Ureter (tissue), 1 donor: Measurements from ENCODE around the gene POC1A. TPM values are rescaled to one million over a fixed set of nuclear protein-coding genes. Genes with fewer than 3 reads are reported as not detected.
A peak's percentile ranks its signal among the peaks of the same experiment; 100 is the strongest.

Source experiments
- DNase-seq: peaks from one replicate; pipeline ENCODE4 v3.0.0-alpha.2; 2020; ENCODE audit warnings: low spot score
- total RNA-seq: library from RNA; stranded (reverse); gene quantifications from one replicate; pipeline ENCODE4 v1.2.4, GENCODE V29; 2023
- donor health status: DM: yes; HTN: yes; CAD: no.

Gene POC1A
- 3.6 TPM for total RNA-seq

GRCh38 chr3:52154135-52155094 is at the start of gene POC1A:
POC1A (minus strand) TSS chr3:52154423; CDS start chr3:52154372, 51 bp downstream.
- peak; percentile 97 for DNase-seq

DNA sequence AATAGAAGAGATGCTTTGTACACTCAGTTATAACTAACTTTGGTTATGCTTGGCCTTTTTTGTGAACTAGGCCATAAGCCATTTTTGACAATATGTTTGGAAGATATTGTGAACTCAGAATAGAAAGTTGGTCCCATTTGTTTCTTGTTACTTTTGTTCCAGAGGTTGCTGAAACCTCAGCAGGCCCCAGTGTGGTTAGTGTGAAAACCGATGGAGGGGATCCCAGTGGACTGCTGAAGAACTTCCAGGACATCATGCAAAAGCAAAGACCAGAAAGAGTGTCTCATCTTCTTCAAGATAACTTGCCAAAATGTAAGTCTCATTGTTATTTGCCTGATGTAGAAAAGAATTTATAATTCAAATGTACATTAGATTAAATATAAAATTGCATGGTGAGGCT is 49.5 kb upstream of the POC1A start:
- no peak for DNase-seq

GRCh38 chr3:52202384-52203077 is 48.3 kb upstream of the POC1A start:
- DNase-seq = no peak

DNA sequence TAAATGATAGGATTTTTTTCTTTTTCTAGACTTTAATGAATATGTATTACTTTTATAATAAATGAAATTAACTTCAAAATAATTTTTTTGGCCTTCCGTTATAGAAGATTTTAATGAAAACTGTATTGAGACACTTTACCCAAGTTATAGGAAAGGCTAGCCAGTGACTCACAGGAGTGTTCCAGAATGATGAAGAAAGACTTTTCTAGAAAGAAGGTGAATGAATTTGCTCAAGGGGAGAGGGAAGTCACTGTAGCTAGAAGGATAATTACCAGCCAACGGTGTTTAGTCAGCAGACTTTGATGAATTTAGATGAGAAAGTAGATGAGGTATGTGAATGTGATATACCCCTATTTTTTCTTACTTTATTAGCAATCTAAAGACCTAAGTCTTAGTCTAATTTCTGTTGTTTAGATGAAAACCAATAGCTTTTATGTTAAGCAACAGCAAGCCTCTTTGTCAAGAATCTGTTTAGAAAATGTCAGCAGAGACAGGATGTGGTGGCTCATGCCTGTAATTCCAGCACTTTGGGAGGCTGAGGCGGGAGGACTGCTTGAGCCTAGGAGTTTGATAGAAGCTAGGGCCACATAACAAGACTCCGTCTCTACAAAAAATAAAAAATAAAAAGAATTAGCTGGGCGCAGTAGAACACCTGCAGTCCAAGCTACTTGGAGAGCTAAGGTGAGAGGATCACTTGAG is 46.9 kb upstream of the POC1A start:
- no peak for DNase-seq

DNA sequence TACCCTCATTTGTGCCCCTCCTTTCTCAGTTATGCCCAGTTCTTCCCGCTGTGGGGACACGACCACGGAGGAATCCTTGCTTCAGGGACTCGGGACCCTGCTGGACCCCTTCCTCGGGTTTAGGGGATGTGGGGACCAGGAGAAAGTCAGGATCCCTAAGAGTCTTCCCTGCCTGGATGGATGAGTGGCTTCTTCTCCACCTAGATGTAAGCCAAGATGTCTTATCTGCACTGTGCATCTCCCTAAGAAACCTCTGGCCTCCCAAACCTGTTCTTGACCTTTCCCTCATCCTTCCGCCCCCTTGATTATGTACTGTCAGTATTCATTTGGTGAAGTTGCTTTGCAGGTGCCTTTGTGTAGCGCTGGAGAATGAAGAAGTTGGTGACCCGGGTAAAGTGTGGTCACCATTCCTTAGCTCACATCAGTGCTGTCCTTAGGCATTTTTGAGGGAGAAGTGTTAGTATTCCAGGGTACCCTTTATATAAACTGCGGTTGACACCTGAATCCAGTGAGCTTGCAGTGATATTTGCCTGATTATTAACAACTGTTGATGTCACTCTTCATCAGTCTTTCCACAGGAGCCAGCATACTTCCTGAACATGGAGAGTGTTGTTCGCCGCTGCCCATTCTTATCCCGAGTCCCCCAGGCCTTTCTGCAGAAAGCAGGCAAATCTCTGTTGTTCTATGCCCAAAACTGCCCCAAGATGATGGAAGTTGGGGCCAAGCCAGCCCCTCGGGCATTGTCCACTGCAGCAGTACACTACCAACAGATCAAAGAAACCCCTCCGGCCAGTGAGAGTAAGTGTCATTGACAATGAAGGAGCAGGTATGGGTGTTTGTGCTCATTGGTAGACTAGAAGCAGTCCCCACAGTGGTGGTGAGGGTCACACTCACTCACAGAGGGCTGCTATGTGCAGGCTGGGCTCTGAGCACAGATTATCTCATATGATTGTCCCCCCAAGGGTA is 44.7 kb upstream of the POC1A start:
- no peak for DNase-seq

DNA sequence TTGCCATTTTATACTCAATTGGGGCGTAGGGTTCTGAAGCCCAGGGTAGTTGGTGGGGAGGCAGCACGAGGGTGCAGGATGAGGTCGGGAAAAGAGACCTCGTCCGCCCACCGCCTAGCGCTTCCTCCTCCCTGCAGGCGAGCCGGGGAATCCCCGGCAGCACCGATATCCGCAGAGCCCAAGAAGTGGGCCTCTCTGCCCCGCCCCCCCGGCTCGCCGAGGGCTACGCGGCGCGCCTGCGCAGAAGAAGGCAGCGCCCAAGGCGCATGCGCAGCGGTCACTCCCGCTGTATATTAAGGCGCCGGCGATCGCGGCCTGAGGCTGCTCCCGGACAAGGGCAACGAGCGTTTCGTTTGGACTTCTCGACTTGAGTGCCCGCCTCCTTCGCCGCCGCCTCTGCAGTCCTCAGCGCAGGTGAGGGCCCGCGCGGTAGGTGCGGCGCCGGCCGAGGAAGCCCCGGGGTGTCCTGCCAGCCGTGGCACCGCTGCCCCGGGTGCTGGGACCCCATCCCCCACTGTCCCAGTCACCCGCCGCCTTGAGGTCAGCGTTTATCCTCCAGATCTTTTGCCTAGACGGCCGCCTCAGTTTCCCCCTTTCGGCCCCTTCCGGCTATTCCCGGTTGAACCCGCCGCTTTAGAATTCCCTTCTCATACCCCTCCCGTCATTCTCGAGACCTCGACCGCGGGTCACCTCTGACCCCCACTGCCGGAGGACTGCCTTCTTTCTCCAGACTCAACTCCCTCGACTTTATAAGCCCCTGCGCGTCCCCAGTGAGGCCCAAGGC is 43.8 kb upstream of the POC1A start, which contains the start of gene ALAS1:
TSS of gene ALAS1 (plus strand) at position 319 of the 784 bp plus-strand sequence. CDS start 1,082 bp downstream, outside the sequence.
- peak; percentile 93 for DNase-seq

- DNase-seq = no peak
Measured at GRCh38 chr3:52197499-52197841, 43.2 kb upstream of the POC1A start.

GRCh38 chr3:52196977-52197376 is 42.8 kb upstream of the POC1A start:
- DNase-seq = no peak

- DNase-seq = no peak
Measured at GRCh38 chr3:52195823-52196331, 41.7 kb upstream of the POC1A start.

GRCh38 chr3:52195291-52195597 is 41.0 kb upstream of the POC1A start:
- no peak for DNase-seq

DNA sequence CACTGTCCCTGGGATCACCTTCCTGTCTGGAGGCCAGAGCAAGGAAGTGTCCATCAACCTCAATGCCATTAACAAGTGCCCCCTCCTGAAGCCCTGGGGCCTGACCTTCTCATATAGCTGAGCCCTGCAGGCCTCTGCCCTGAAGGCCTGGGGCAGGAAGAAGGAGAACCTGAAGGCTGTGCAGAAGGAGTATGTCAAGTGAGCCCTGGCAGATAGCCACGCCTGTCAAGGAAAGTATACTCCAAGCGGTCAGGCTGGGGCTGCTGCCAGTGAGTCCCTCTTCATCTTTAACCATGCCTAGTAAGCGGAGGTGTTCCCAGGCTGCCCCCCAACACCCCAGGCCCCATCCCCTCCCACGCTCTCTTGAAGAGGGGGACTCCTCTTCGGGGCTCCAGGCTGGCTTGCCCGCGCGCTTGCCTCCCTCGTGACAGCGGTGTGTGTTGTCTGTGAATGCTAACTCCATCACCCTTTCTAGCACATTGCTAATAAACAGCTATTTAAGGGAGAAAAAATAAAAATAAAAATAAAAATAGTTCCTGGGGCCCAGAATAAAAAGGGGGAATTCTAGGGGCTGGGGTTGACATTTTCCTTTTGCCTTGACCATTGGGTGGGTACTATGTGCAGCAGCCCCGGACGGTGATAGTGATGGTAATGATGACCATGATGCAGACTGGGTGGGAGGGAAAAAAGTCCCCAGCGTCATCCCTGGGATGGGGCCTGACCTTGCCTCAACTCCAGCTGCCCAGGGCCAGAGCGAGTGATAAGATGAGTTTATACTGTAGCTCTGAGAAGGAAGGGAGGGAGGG is 40.5 kb upstream of the POC1A start:
- peak; percentile 79 for DNase-seq

GRCh38 chr3:52193065-52193464 is 38.8 kb upstream of the POC1A start:
- no peak for DNase-seq

DNA sequence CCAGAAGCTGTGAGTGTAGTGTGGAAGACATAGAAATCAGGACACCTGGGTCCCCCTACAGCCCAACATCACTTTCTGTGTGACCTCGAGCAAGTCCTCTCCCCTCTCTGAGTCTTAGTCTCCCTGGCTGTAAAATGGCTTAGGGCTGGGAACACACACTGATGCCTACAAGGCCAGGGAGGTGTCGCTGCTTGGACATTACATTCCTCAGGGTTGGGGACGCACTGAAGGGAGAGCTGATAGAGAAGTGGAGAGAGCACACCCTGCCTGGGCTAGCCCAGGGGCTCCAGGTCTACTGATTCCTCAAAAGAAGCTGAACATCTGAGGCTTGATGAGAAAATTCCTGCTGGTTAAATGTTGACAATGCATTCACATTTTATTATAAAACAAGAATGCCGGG is 37.4 kb upstream of the POC1A start:
- no peak for DNase-seq

DNA sequence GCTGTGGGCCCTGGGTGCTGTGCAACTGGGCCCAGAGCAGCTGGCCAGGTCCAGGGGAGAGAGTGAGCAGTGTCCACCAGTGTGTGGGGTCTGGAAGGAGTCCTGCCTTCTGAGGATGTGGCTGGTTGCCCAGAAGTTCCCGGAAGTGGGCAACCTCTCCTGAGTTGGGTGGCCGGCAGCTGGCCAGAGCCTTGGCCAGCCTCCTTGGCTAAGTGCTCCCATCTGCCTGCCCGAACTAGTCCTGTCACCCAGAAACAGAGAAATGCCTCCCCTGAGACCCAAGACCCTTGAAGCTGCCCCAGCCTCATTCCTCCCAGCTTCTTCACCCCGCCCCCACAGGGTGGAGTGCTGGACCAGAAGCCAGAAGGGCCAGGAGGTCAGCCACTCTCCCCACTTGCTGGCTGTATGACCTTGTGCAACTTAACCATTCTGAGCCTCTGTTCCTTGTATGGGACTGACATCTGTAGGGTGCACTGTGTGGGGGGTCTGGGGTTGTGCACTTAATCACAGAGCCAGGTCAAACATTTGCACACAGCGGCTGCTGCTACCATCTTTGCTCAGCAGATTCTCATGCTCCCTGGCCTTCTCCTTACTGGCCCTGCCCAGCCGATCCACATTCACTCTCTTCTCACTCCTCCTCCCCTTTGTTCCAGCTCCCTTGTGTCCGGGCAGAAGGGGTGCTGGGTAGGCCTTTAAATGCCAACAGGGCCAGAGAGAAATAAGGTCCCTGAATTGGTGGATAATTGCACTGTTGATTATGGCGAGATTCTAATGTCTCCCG is 36.3 kb upstream of the POC1A start:
- peak; percentile 70 for DNase-seq

- DNase-seq = no peak
Measured at GRCh38 chr3:52188556-52188955, 34.3 kb upstream of the POC1A start.

- DNase-seq = no peak
Measured at GRCh38 chr3:52186729-52187128, 32.5 kb upstream of the POC1A start.

- DNase-seq = no peak
Measured at GRCh38 chr3:52185837-52186236, 31.6 kb upstream of the POC1A start.

DNA sequence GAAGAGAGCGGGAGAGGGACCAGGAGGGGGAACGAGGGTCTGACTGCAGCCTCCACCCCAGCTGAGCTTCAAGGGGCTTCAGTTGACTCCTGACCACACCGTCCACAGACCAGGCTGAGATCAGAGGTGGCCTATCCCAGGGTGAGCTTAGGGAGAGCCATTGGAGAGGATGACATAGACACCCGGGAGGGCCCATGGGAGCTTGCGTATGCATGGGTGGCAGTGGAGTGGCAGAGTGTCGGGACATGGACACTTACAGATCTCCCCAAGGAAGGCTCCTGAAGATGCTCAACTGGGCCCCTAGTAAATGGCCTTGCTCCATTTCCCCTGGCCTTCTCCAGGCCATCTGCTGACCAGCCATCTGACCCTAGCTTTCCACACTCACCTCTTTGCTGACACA is 31.1 kb upstream of the POC1A start:
- no peak for DNase-seq

GRCh38 chr3:52184690-52185089 is 30.5 kb upstream of the POC1A start:
- no peak for DNase-seq
